Activated naive CD4-positive, alpha-beta T cell treated with anti-CD3 and anti-CD28 coated beads for 36 hours (primary cell): Measurements from ENCODE around the gene DNAH9. TPM values are rescaled to one million over a fixed set of nuclear protein-coding genes. Genes with fewer than 3 reads are reported as not detected.

Experiments used
- CTCF ChIA-PET: fragments of 350-600 bp; sonication (Branson Sonifier 250); formaldehyde crosslinking; loops from one replicate; lab custom pipeline; 2021; ENCODE audit warnings: antibody characterized with exemption; lab: Charles Lee
- DNase-seq: peaks from one replicate; pipeline ENCODE4 v3.0.0-alpha.2; 2020
- H3K27ac Mint-ChIP-seq: one replicate; pipeline ENCODE4 v1.8.0; 2021; ENCODE audit warnings: mild to moderate bottlenecking, mixed read lengths
- H3K27me3 Mint-ChIP-seq: one replicate; pipeline ENCODE4 v1.8.0; 2021; ENCODE audit warnings: low read depth, mixed read lengths
- H3K36me3 Mint-ChIP-seq: one replicate; pipeline ENCODE4 v1.8.0; 2021; ENCODE audit warnings: low read depth, mixed read lengths
- H3K4me1 Mint-ChIP-seq: one replicate; pipeline ENCODE4 v1.8.0; 2021; ENCODE audit warnings: low read depth, mixed read lengths
- H3K4me3 Mint-ChIP-seq: one replicate; pipeline ENCODE4 v1.8.0; 2021; ENCODE audit warnings: mild to moderate bottlenecking, moderate library complexity, mixed read lengths
- H3K9me3 Mint-ChIP-seq: one replicate; pipeline ENCODE4 v1.8.0; 2021; ENCODE audit warnings: mixed read lengths
- intact Hi-C: fragments of 100-400 bp; cut with micrococcal nuclease; formaldehyde crosslinking; loops from one replicate; pipeline ENCODE4 v1.15.1; 2023
- total RNA-seq, 2 experiments: library from RNA; stranded (reverse); gene quantifications; one replicate each; pipeline ENCODE4 v1.2.3, GENCODE V29; 2021

Gene DNAH9
- total RNA-seq, 2 experiments from 2014 or later = not detected

GRCh38 chr17:11618861-11619566, 20.7 kb downstream of the DNAH9 start:
- no peaks in the 10 kb centered on the region for H3K27me3 Mint-ChIP-seq
- no peaks in the 10 kb centered on the region for H3K36me3 Mint-ChIP-seq
- DNase-seq = no peak
- no peak overlapping the region for H3K27ac Mint-ChIP-seq
- peaks cover 3% of the 10 kb centered on the region for H3K9me3 Mint-ChIP-seq
- H3K4me1 Mint-ChIP-seq = no peaks in the 10 kb centered on the region
- intact Hi-C loops = no loop called here
- H3K4me3 Mint-ChIP-seq = no peak overlapping the region
- CTCF ChIA-PET = no interaction called here

- Mint-ChIP-seq H3K27me3 (no peaks in the 10 kb centered on the region), H3K36me3 (no peaks in the 10 kb centered on the region), H3K4me3 (no peak overlapping the region), H3K9me3 (peaks cover 3% of the 10 kb centered on the region), H3K27ac (no peak overlapping the region), H3K4me1 (no peaks in the 10 kb centered on the region)
- DNase-seq = no peak
- CTCF ChIA-PET = no interaction called here
- intact Hi-C loops = no loop called here
Observed at GRCh38 chr17:11622492-11622891, 24.2 kb downstream of the DNAH9 start.

GRCh38 chr17:11624976-11625375, 26.7 kb downstream of the DNAH9 start:
- no peak overlapping the region for H3K27ac Mint-ChIP-seq
- H3K4me3 Mint-ChIP-seq = no peak overlapping the region
- H3K27me3 Mint-ChIP-seq = no peaks in the 10 kb centered on the region
- peaks cover 3% of the 10 kb centered on the region for H3K9me3 Mint-ChIP-seq
- no peaks in the 10 kb centered on the region for H3K4me1 Mint-ChIP-seq
- CTCF ChIA-PET = interaction anchor here (0.6 kb wide), 2 partner anchors 72 to 787 kb away, joined by 3 read pairs; no protein-coding TSS in a partner anchor
- intact Hi-C loops = no loop called here
- DNase-seq = no peak
- no peaks in the 10 kb centered on the region for H3K36me3 Mint-ChIP-seq

GRCh38 chr17:11625878-11626277, 27.6 kb downstream of the DNAH9 start:
- Mint-ChIP-seq H3K4me3 (no peak overlapping the region), H3K4me1 (no peaks in the 10 kb centered on the region), H3K27ac (no peak overlapping the region), H3K36me3 (no peaks in the 10 kb centered on the region), H3K27me3 (no peaks in the 10 kb centered on the region), H3K9me3 (peaks cover 3% of the 10 kb centered on the region)
- CTCF ChIA-PET = no interaction called here
- intact Hi-C loops = no loop called here
- DNase-seq = no peak

- Mint-ChIP-seq H3K36me3 (no peaks in the 10 kb centered on the region), H3K4me1 (no peaks in the 10 kb centered on the region), H3K27me3 (no peaks in the 10 kb centered on the region), H3K27ac (no peak overlapping the region), H3K4me3 (no peak overlapping the region), H3K9me3 (peaks cover 2% of the 10 kb centered on the region)
- intact Hi-C loops = no loop called here
- CTCF ChIA-PET = no interaction called here
- DNase-seq = no peak
Observed at GRCh38 chr17:11627301-11627940, 29.2 kb downstream of the DNAH9 start.

- CTCF ChIA-PET = no interaction called here
- Mint-ChIP-seq H3K27ac (no peak overlapping the region), H3K9me3 (peaks cover 2% of the 10 kb centered on the region), H3K4me1 (no peaks in the 10 kb centered on the region), H3K27me3 (no peaks in the 10 kb centered on the region), H3K4me3 (no peak overlapping the region), H3K36me3 (no peaks in the 10 kb centered on the region)
- intact Hi-C loops = no loop called here
- DNase-seq = no peak
Observed at GRCh38 chr17:11628374-11628773, 30.1 kb downstream of the DNAH9 start.

- no peak for DNase-seq
- no peaks in the 10 kb centered on the region for H3K4me1 Mint-ChIP-seq
- H3K9me3 Mint-ChIP-seq = peaks cover 2% of the 10 kb centered on the region
- CTCF ChIA-PET = no interaction called here
- H3K36me3 Mint-ChIP-seq = no peaks in the 10 kb centered on the region
- intact Hi-C loops = no loop called here
- no peak overlapping the region for H3K4me3 Mint-ChIP-seq
- no peak overlapping the region for H3K27ac Mint-ChIP-seq
- H3K27me3 Mint-ChIP-seq = no peaks in the 10 kb centered on the region
Observed at GRCh38 chr17:11628831-11629230, 30.6 kb downstream of the DNAH9 start.

- CTCF ChIA-PET = no interaction called here
- no peaks in the 10 kb centered on the region for H3K27me3 Mint-ChIP-seq
- intact Hi-C loops = no loop called here
- H3K4me3 Mint-ChIP-seq = no peak overlapping the region
- peaks cover 2% of the 10 kb centered on the region for H3K9me3 Mint-ChIP-seq
- no peak for DNase-seq
- H3K36me3 Mint-ChIP-seq = no peaks in the 10 kb centered on the region
- H3K4me1 Mint-ChIP-seq = no peaks in the 10 kb centered on the region
- no peak overlapping the region for H3K27ac Mint-ChIP-seq
Observed at GRCh38 chr17:11636771-11637170, 38.5 kb downstream of the DNAH9 start.

- CTCF ChIA-PET = no interaction called here
- Mint-ChIP-seq H3K27me3 (no peaks in the 10 kb centered on the region), H3K9me3 (no peaks in the 10 kb centered on the region), H3K36me3 (no peaks in the 10 kb centered on the region), H3K4me1 (no peaks in the 10 kb centered on the region), H3K27ac (no peak overlapping the region), H3K4me3 (no peak overlapping the region)
- DNase-seq = no peak
- intact Hi-C loops = no loop called here
Observed at GRCh38 chr17:11637796-11638195, 39.5 kb downstream of the DNAH9 start.

- no peak overlapping the region for H3K4me3 Mint-ChIP-seq
- no peaks in the 10 kb centered on the region for H3K9me3 Mint-ChIP-seq
- H3K27me3 Mint-ChIP-seq = no peaks in the 10 kb centered on the region
- DNase-seq = no peak
- no peaks in the 10 kb centered on the region for H3K36me3 Mint-ChIP-seq
- CTCF ChIA-PET = no interaction called here
- no peaks in the 10 kb centered on the region for H3K4me1 Mint-ChIP-seq
- H3K27ac Mint-ChIP-seq = no peak overlapping the region
- intact Hi-C loops = no loop called here
Observed at GRCh38 chr17:11638700-11639265, 40.5 kb downstream of the DNAH9 start.

GRCh38 chr17:11639736-11640462, 41.6 kb downstream of the DNAH9 start:
- Mint-ChIP-seq H3K9me3 (no peaks in the 10 kb centered on the region), H3K27me3 (no peaks in the 10 kb centered on the region), H3K4me1 (peaks cover 4% of the 10 kb centered on the region), H3K4me3 (no peak overlapping the region), H3K36me3 (no peaks in the 10 kb centered on the region), H3K27ac (no peak overlapping the region)
- no peak for DNase-seq
- CTCF ChIA-PET = no interaction called here
- intact Hi-C loops = no loop called here

- H3K9me3 Mint-ChIP-seq = no peaks in the 10 kb centered on the region
- no peak overlapping the region for H3K27ac Mint-ChIP-seq
- peaks cover 4% of the 10 kb centered on the region for H3K4me1 Mint-ChIP-seq
- CTCF ChIA-PET = no interaction called here
- H3K4me3 Mint-ChIP-seq = no peak overlapping the region
- no peaks in the 10 kb centered on the region for H3K36me3 Mint-ChIP-seq
- DNase-seq = no peak
- intact Hi-C loops = no loop called here
- peaks cover under 1% of the 10 kb centered on the region for H3K27me3 Mint-ChIP-seq
Observed at GRCh38 chr17:11640463-11640814, 42.2 kb downstream of the DNAH9 start.
